GM18870 (cell line): Measurements from ENCODE around the gene POU2AF1.
"Not testable (repeated sequence)": the region's sequence is repeated elsewhere in the genome, so short reads cannot be mapped to it uniquely, and the experiment has no call there.

Source experiments
- ATAC-seq: cut with Tn5 transposase; IDR thresholded peaks from one replicate; pipeline ENCODE4 v1.9.1; 2021; ENCODE audit warnings: moderate library complexity; ENCODE audit not compliant: unreplicated experiment

Gene POU2AF1

DNA sequence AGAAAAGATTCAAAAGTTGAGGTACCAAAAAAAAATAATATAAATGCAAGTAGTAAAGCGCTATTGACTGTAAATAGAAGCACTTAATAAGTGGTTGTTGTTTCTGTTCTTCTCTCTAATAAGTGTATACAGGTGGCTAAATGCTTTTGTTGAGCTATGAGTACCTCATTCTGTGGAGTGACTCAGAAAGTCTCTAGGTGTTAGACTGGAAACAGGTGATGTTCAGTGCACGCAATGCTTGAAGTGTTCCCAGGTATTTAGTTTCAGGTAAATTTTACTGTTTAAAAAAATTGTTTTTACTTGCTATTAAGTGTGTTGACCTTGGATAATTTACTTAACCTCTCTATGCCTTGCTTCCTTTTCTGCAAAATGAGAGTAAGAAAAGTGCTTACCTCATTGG is 56.5 kb downstream of the POU2AF1 start:
- ATAC-seq = no peak

DNA sequence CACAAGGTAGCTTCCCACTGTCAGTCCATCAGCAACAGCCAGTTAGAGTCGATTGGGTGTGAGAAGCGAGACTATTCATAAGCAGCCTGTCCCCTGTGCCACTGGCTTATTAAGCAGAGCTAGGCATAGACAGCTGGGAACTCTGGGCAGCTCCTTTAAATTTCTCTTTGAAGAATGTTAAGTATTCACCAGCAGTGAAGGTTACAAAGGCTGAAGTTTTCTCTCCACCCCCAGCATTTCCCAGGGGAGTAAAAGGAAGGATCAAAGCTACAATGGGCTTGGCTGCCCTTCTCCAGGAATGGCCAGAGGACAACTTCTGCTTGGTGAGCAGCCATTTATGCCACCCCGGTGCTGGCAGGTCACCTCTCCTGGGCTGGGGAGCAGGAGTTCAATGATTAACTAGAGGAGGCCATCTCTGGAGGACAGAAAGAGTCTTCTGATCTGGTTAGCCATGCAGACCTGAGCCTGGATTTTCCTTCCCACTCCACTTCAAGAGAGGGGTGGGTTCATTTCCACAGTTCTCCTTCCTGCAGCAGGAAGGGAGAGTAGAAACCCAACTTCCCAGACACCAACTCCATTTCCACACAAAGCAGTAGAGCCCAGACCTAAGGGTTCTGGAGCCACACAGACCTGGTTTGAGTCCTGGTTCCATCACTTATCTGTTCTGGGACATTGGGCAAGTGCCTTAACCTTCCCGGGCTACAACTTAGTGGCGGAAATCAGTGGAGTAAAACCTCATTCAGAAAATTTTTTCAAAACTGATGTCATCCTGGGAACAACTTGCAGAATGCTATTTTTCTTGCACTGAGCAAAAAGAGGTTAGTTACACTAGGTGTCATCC is 58.1 kb downstream of the POU2AF1 start:
- no peak for ATAC-seq

DNA sequence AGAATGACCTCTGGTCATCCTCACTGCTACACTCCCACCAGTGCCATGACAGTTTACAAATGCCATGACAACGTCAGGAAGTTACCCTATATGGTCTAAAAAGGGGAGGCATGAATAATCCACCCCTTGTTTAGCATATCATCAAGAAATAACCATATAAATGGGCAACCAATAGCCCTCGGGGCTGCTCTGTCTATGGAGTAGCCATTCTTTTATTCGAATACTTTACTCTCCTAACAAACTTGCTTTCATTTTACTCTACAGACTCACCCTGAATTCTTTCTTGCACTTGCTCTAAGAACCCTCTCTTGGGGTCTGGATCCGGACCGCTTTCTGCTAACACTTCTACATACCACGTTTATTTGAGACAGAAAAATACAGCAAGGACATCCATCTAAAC is 58.9 kb downstream of the POU2AF1 start:
- not testable (repeated sequence) for ATAC-seq

DNA sequence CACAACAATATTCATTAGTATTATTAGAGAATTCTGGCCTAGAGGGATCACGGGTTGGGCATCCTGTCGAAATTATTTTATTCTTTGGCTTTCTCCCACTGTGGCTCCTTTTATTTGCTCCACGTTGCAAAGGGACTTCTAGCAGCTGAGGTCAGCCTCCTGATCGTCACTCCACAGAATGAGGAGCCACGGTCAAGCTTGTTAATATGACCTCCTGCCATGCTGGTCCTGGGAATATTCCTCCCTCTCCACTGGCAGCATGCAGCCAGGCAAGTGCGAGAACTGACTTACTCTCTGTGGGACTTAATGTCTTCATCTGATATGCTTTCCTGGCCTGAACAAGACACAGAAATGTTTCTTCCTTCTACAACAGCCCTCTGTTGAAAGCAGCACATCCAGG is 59.8 kb downstream of the POU2AF1 start:
- ATAC-seq = no peak

DNA sequence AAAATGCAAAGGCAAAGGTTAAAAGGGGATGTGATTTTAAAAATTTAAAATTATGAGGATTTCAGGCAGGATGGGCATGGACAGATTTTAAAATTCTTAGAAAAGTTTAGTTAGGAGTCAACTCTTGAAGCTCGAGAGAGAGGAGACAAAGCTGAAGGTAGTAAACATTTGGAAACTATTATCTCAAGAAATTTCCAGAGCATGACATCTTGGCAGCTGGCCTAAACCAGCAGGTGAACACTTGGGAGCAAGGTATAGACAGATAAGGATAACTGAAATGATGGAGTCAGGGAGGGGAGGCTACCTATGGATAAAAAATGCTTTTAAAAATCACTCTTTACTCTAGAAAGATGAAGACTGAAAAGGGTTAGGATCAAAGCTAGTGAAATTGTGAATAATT is 67.0 kb downstream of the POU2AF1 start:
- ATAC-seq = no peak

DNA sequence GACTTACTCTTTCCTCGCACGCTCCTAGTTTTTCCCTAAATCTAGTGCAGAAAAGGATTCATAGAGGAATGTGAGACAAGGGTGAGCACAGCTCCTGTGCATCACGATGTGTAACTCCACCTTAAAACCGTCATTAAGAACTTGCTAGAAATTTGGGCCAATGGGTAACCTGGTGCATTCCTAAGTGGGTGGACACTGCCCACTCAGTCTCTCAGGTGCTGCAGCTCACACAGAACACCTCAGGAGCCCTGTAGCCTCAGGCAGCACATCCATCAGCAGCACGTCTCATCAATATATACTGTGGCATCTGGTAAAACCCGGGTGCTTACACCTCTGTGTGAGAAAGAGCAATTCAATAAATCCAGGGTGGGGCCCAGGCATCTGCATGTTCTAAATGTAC is 68.4 kb downstream of the POU2AF1 start:
- no peak for ATAC-seq

DNA sequence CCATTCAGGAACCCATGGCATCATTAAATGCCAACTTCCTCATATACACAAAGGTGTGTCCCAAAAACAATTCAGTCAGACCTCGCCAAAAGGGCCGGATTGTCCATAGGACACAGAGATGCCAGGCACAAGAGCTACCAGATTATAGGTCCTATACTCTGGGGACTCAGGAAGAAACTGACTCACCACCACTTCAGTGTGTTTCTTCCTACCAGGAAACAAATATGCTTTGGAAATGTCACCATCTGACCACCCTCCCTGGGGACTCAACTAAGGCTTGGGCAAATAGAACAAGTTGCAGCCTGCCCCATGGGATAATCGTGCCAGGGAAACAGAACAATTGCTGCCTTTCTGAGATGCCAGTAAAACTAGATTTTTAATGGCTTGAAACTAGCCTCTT is 69.0 kb downstream of the POU2AF1 start:
- no peak for ATAC-seq

DNA sequence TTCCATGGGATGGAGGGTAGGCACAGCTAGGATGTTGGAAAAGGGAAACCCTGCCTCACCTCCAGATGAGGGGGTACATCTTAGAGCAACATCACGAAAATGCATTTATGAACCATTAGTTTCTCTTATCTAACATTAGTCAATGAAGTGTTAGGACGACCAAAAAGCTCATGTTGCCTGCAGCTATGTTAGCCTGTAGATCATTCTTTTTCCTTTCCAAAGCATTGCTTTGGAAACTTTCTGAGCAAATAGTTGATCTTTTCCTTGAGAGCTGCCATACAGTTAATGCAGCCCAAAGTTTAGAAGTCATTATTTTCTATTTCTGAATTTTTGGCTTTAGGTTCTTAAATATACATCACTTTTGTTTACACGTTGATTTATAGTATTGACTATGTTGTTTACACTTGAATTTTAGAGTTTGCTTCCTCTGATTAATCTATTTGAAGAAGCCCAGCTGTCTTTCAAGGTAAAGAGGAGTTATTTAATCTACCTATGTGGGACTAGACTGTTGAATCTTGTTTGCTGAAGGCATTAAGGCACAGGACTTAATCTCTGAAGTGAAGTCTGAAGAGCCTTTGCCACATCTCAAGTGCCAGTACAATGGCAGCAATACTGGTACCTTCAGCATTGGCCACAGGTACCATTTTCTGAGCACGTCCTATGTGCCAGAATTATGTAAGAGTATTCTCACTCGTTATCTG is 69.7 kb downstream of the POU2AF1 start:
- no peak for ATAC-seq

DNA sequence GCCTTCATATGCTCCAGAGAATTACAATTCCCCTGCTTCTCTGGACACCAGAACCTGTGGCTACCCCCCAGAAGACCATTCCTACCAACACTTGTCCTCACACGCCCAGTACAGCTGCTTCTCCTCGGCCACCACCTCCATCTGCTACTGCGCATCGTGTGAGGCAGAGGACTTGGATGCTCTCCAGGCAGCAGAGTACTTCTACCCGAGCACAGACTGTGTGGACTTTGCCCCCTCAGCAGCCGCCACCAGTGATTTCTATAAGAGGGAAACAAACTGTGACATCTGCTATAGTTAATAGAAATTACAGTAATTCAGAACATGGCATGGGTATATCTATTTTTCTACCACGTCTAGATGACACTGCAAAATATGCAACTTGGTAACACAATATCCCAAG is 70.9 kb downstream of the POU2AF1 start:
- no peak for ATAC-seq

DNA sequence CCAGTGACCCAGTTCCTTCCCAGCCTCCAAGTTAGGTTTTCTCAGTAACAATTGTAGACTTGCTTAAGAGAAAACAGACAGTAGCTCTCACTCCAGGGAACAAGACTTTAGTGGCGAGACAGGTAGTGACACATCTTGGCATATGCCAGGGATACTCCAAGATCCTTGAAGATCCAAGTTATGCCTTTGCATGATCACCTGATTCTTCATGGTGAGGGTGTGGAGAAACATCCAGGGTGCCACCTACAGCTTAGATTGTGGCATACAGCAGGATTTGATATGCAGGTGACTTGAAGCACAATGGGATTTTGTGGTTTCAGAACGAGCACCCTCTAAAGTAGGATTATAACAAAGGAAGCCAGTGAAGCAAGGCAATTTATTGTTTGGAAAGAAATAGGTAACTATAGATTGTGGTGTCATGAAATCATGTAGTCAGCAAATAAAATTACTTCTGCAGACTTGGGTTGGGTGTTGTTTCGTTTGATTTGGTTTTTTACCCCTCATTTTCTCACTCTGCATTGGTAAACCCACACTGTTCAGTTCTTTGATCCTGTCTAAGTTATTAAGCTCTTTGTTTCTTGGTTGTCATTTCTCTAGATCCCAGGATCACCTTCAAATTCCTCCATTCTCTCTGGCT is 71.5 kb downstream of the POU2AF1 start:
- no peak for ATAC-seq

DNA sequence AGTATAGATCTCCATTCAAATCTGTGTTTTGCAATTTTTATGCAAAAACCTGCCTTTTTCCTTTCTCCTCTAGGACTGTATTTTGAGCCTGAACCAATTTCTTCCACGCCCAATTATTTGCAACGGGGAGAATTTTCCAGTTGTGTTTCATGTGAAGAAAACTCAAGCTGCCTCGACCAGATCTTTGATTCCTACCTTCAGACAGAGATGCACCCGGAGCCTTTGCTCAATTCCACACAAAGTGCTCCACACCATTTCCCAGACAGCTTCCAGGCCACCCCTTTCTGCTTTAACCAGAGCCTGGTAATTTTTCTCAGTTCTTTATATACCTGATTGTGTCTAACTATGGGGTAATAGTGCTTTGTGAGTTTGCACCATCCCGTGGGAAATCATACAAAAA is 72.8 kb downstream of the POU2AF1 start:
- no peak for ATAC-seq

DNA sequence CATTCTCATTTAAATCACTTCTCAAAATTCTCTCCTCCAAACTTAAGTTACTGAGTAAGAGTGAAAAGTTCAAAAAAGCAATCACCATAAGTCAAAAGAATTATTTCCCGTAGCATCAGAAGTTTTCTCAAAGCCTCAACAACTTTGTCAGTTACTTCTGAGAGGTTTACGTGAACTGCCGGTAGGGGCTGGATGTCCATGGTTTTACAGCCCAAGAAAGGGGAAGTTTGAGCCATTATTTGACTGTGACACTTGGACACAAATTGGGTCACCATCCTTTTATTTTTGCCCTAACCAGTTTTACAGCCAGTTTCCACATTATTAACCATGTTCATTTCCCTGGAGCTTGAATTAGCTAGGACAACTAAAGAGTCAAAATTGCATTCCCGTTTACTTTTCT is 73.2 kb downstream of the POU2AF1 start:
- ATAC-seq = no peak

DNA sequence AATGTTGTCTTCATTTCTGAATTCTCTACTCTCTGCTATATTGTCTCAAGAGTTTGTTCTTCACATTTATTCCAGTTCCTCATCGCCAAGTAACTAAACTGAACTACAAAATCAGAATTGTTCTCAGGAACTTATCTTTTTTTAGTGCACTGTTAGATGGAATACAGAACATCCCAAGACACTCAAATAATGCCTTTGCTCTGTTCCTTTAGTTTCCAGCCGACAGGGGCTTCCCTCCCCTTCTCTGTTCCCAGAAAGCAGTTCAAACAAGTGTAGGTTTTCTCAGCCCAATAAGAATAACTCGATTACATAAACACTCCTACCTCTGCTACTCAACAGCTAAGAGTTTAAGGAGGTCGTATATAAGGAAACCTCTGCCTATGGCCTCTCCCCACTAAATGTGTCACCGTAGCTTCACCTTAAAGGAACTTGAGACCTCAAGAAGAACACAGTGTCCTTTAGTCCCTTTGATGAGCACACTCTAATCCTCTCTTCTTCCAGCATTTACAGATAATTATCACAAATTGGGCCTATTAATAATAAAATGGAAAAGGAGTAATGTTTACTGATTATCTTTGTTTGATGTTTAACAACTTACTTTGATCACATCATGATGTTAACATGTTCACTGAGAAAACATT is 73.8 kb downstream of the POU2AF1 start:
- ATAC-seq = no peak

DNA sequence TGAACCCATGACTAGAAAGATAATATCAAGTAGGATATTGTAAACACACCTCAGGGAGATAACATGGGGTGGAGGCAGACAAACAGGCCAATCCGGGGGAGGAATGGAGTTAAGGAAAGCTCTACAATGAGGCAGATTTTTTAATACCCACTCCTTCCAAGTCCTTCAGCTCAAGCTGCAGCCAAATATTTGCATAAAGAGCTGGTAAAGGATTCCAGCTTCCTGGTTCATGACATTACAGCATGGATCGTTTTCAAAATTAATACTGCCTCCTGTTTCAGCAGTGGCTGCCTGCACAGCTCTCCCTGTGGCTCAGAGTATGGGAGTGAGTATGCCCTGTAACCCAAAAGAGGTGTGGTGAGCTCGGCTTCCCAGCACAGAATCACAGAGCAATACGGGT is 75.6 kb downstream of the POU2AF1 start:
- ATAC-seq = no peak

DNA sequence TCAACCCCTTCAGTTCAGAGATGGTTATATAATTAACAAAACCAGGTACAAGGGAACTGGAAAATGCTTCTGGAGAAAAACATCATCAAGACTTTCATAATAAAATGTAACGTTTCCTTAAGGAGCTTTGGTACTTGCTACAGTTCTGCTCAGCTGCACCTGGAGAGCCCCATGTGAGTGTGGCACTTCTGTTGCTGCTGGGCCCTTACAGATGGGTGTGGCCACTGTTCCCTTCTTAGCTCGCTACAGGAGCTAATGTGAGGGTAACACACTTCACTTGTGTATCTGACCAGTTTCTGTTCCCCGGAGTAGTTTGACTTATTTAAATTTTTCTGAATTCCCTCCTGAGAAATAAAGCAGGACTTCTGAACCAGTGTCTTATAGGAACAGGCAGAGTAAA is 76.8 kb downstream of the POU2AF1 start:
- no peak for ATAC-seq
